HepG2 (cell line): ENCODE results near the gene PRKCB. TPM values are rescaled to one million over a fixed set of nuclear protein-coding genes. Genes with fewer than 3 reads are reported as not detected.

Experiments used
- ATAC-seq: fragments of 200-7000 bp; cut with Tn5 transposase; 3 replicates; pipeline ENCODE4 v1.9.1; 2020; ENCODE audit warnings: mild to moderate bottlenecking, moderate library complexity
- BruUV-seq: library from RNA; stranded (reverse); fragments of 400-500 nt; replicated peaks from 2 replicates; lab custom pipeline; 2021; lab: Mats Ljungman, UMichigan
- CTCF ChIA-PET: fragments of 300-600 bp; formaldehyde crosslinking; extraction: SDS; loops from one replicate; lab custom pipeline; 2021; ENCODE audit warnings: low total read pairs, inconsistent platforms, low intra/inter-chr PET ratio; lab: Yijun Ruan, JAX
- POLR2A ChIA-PET: fragments of 350-600 bp; sonication (Branson Sonifier 250); formaldehyde crosslinking; loops from one replicate; lab custom pipeline; 2020; ENCODE audit warnings: antibody characterized with exemption, inconsistent platforms; lab: Yijun Ruan, JAX
- DNase-seq: peaks from one replicate; pipeline ENCODE4 v3.0.0-alpha.2; 2015; ENCODE audit warnings: low spot score
- FAIRE-seq: peaks from 3 replicates; lab custom pipeline; 2011; peaks lifted over from hg19 to GRCh38; lab: Jason Lieb, UNC
- H2AFZ ChIP-seq: one replicate; pipeline ENCODE4 v1.6.1; 2011; ENCODE audit warnings: low read length, inconsistent platforms
- H3K27ac ChIP-seq: fragments of 300-600 bp; 3 replicates; pipeline ENCODE4 v1.8.0; 2011; ENCODE audit warnings: mixed run types, mild to moderate bottlenecking, mixed read lengths, low read length, inconsistent platforms; ENCODE audit not compliant: insufficient read depth; ENCODE audit errors: extremely low read length
- H3K27me3 ChIP-seq, 2 experiments: fragments of 200-600 bp in 1 of 2; 2 replicates in 1 of 2; 3 replicates in 1 of 2; pipeline versions ENCODE4 v1.6.0 to v1.8.0; 2011; ENCODE audit warnings: low read length in 2 of 2, mild to moderate bottlenecking in 2 of 2, moderate library complexity in 2 of 2, inconsistent platforms in 1 of 2; ENCODE audit not compliant: insufficient read depth in 2 of 2, control insufficient read depth in 1 of 2
- H3K36me3 ChIP-seq, 2 experiments: fragments of 200-600 bp in 1 of 2; replicated peaks in 1 of 2; 2 replicates in 1 of 2; 3 replicates in 1 of 2; pipeline versions ENCODE4 v1.5.1 to v1.8.0; 2011; ENCODE audit warnings: low read length in 2 of 2, inconsistent platforms in 1 of 2; ENCODE audit not compliant: insufficient read depth in 2 of 2, control insufficient read depth in 1 of 2
- H3K4me1 ChIP-seq: 2 replicates; pipeline ENCODE4 v1.5.1; 2012; ENCODE audit warnings: low read length, inconsistent platforms; ENCODE audit not compliant: insufficient read depth
- H3K4me2 ChIP-seq: 2 replicates; pipeline ENCODE4 v1.6.0; 2011; ENCODE audit warnings: low read depth, low read length, inconsistent platforms
- H3K4me3 ChIP-seq, 3 experiments: fragments of 200-600 bp in 1 of 3; sonication (generic), shearing (Covaris generic) in 1 of 3; replicated peaks in 1 of 3; 2 replicates each; pipeline ENCODE4 v1.5.1; 2011 to 2016; ENCODE audit warnings: low read length in 3 of 3, inconsistent platforms in 2 of 3, low read depth in 2 of 3, mild to moderate bottlenecking in 2 of 3, control low read depth in 1 of 3, mixed read lengths in 1 of 3; ENCODE audit not compliant: insufficient read depth in 1 of 3
- H3K79me2 ChIP-seq: one replicate; pipeline ENCODE4 v1.6.1; 2011; ENCODE audit warnings: low read length, inconsistent platforms; ENCODE audit not compliant: insufficient read depth
- H3K9ac ChIP-seq: 2 replicates; pipeline ENCODE4 v1.6.0; 2011; ENCODE audit warnings: mild to moderate bottlenecking, low read depth, low read length, inconsistent platforms; ENCODE audit not compliant: insufficient read depth
- H3K9me3 ChIP-seq: 2 replicates; pipeline ENCODE4 v1.5.1; 2012; ENCODE audit warnings: mild to moderate bottlenecking, low read length
- H4K20me1 ChIP-seq: 2 replicates; pipeline ENCODE4 v1.6.0; 2011; ENCODE audit warnings: inconsistent platforms, mild to moderate bottlenecking, low read length, moderate library complexity; ENCODE audit not compliant: insufficient read depth
- CEBPB ChIP-seq: IDR thresholded peaks from 2 replicates; pipeline ENCODE4 v1.6.1; 2011; ENCODE audit warnings: low read depth, low read length, improper control_type of control experiment, borderline replicate concordance
- CREB3 ChIP-seq: sonication (generic); formaldehyde crosslinking; IDR thresholded peaks from 2 replicates; pipeline ENCODE4 v1.5.0; 2020; ENCODE audit warnings: missing genetic modification reagents
- CTCF ChIP-seq: sonication (generic); formaldehyde crosslinking; IDR thresholded peaks from 2 replicates; pipeline ENCODE4 v1.5.0; 2020; ENCODE audit warnings: mild to moderate bottlenecking, missing genetic modification reagents, moderate library complexity
- GFI1 ChIP-seq: sonication (generic); formaldehyde crosslinking; IDR thresholded peaks from 2 replicates; pipeline ENCODE4 v1.5.0; 2020; ENCODE audit warnings: missing genetic modification reagents, mild to moderate bottlenecking, borderline replicate concordance
- HNF4A ChIP-seq: sonication (generic); formaldehyde crosslinking; IDR thresholded peaks from 2 replicates; pipeline ENCODE4 v1.4.0; 2020; ENCODE audit warnings: missing genetic modification reagents
- KAT7 ChIP-seq: IDR thresholded peaks from 2 replicates; pipeline ENCODE4 v1.6.1; 2018; ENCODE audit warnings: borderline replicate concordance, missing compliant biosample characterization
- MZF1 ChIP-seq: sonication (generic); formaldehyde crosslinking; IDR thresholded peaks from 2 replicates; pipeline ENCODE4 v1.8.1; 2023; ENCODE audit warnings: mild to moderate bottlenecking, missing genetic modification reagents, borderline replicate concordance
- PHB2 ChIP-seq: fragments of 450-650 bp; IDR thresholded peaks from 2 replicates; pipeline ENCODE4 v1.6.1; 2018; ENCODE audit not compliant: partially characterized antibody
- SP2 ChIP-seq: sonication (generic); formaldehyde crosslinking; IDR thresholded peaks from 2 replicates; pipeline ENCODE4 v1.5.1; 2020; ENCODE audit warnings: mild to moderate bottlenecking, missing genetic modification reagents
- TFDP2 ChIP-seq: sonication (generic); formaldehyde crosslinking; IDR thresholded peaks from 2 replicates; pipeline ENCODE4 v1.4.0; 2020; ENCODE audit warnings: missing genetic modification reagents
- ZNF468 ChIP-seq: sonication (generic); formaldehyde crosslinking; IDR thresholded peaks from 2 replicates; pipeline ENCODE4 v1.8.0; 2022; ENCODE audit warnings: mild to moderate bottlenecking, moderate library complexity, missing genetic modification reagents
- ZNF530 ChIP-seq: sonication (generic); formaldehyde crosslinking; IDR thresholded peaks from 2 replicates; pipeline ENCODE4 v1.5.0; 2020; ENCODE audit warnings: low read depth, mild to moderate bottlenecking, missing genetic modification reagents
- ZNF614 ChIP-seq: IDR thresholded peaks from 2 replicates; pipeline ENCODE4 v1.6.1; 2018; ENCODE audit warnings: missing biosample characterization, missing genetic modification reagents, inconsistent platforms, borderline replicate concordance
- ZSCAN22 ChIP-seq: sonication (generic); formaldehyde crosslinking; IDR thresholded peaks from 2 replicates; pipeline ENCODE4 v1.4.0; 2020; ENCODE audit warnings: mild to moderate bottlenecking, missing genetic modification reagents
- ZSCAN30 ChIP-seq: sonication (generic); formaldehyde crosslinking; IDR thresholded peaks from 2 replicates; pipeline ENCODE4 v1.5.0; 2020; ENCODE audit warnings: mild to moderate bottlenecking, missing genetic modification reagents
- whole genome bisulfite sequencing: methylation state at CpG from one replicate; pipeline ENCODE4 v1.1.6; 2017; ENCODE audit warnings: low lambda C conversion rate; 5-methylcytosine and 5-hydroxymethylcytosine counted together
- in situ Hi-C: cut with HindIII; loops from 2 replicates; pipeline ENCODE4 v1.10.0; 2017; ENCODE audit warnings: low pct_unique_long_range_greater_than_20kb; ENCODE audit not compliant: extremely low pct_ligation_motif_present
- intact Hi-C: fragments of 100-400 bp; cut with micrococcal nuclease; formaldehyde crosslinking; loops from one replicate; pipeline ENCODE4 v1.10.0; 2022; ENCODE audit not compliant: unreplicated experiment
- polyA plus RNA-seq, 8 experiments: library from polyadenylated mRNA; depleted of rRNA in 3 of 8; stranded (reverse) in 7 of 8; unstranded in 1 of 8; fragments of >200 nt; fragmentation: Illumina TruSeq in 4 of 8; extraction: Trizol in 4 of 8; gene quantifications; 2 replicates each; pipeline versions ENCODE4 v1.2.1 to v1.2.3, GENCODE V29; 2011 to 2016; ENCODE audit warnings: low read depth in 4 of 8, missing spikeins in 1 of 8, mixed read lengths in 1 of 8; ENCODE audit not compliant: insufficient read depth in 1 of 8
- total RNA-seq, 5 experiments: library from RNA; depleted of rRNA; stranded (reverse); fragments of >200 nt; fragmentation: Illumina TruSeq; extraction: Trizol; gene quantifications; 2 replicates each; pipeline ENCODE4 v1.2.3, GENCODE V29; 2016; ENCODE audit warnings: low read depth in 1 of 5

The PRKCB gene
- total and polyA plus RNA-seq, 2 of the 13 experiments (the other 11 are each of a cell fraction or from before 2014, with no cell fraction given): 0.01 TPM; not detected in 1

DNA sequence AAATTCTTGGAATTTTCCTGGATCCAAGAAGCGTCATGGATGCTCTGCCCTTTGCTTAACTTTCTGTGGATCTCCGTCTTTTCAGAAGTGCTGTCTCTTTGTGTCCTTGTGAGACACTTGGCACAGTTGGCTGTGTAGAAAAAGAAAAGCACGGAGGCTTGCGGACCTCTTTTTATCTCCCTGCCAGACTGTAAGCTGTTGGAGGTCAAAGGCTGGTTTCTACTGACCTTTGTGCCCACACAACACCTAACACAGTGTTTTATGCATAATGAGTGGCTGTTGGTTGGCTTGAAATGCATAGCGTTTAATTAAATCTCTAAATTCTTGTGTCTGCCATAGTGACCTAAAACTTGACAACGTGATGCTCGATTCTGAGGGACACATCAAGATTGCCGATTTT, 344.7 kb downstream of the PRKCB start:
- Histone ChIP-seq H3K36me3 (no peaks in the 10 kb centered on the region), H3K9ac (no peak overlapping the region), H3K79me2 (no peaks in the 10 kb centered on the region), H3K27ac (no peak overlapping the region), H3K4me2 (no peak overlapping the region), H3K4me1 (no peaks in the 10 kb centered on the region), H4K20me1 (no peaks in the 10 kb centered on the region), H3K4me3 (no peak overlapping the region), H3K27me3 (peaks cover 0 to 3% of the 10 kb centered on the region in 2 experiments; a peak in 2 of 5 replicates), H2AFZ (no peak overlapping the region), H3K9me3 (no peaks in the 10 kb centered on the region)
- no TSS peak for BruUV-seq
- ATAC-seq (no peak), DNase-seq (no peak), FAIRE-seq (no peak)
- 2% methylated on average over 8 of the region's 8 CpGs for WGBS
- in situ Hi-C loops: no loop called here
- ChIA-PET CTCF (no interaction called here), POLR2A (no interaction called here)
- intact Hi-C loops: no loop called here
- peak; percentile 9; the same call in 1 of the 2 replicates for TF ChIP-seq HNF4A
- TF ChIP-seq ZNF614 (CRISPR knock-in tag): no peak
- TF ChIP-seq ZSCAN22 (CRISPR knock-in tag): no peak

DNA sequence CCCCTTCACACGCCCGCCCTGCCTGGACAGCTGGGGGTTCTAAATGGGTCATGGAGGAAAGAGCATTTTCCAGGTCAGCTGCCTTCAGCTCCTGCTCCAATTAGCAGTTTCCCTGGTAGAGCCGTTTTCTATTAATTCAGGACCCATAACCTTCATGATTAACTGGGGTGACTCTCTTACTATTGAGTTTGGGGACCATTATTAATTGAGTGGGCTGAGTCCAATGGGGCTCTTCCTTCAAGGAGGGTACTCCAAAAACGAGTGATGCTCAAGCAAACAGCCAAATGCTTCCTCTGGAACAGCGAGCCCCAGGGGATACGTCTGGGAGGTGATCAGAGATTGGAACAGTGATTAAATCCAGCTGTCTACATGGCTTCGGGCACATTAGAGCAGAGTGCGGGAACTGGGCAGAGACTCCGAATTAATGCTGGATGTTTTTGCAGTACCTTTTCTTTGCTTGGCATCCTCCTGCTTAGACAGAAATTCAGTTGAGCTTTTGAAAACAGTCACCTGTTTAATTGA, 352.3 kb downstream of the PRKCB start:
- no peak for FAIRE-seq
- WGBS: 23% methylated on average over 9 of the region's 9 CpGs
- no peak overlapping the region for H3K4me3 ChIP-seq
- no TSS peak for BruUV-seq
- H3K79me2 ChIP-seq: no peaks in the 10 kb centered on the region
- no peak for TF ChIP-seq MZF1 (CRISPR knock-in tag)
- TF ChIP-seq CEBPB: no peak
- TF ChIP-seq CTCF (CRISPR knock-in tag): no peak
- no peak for TF ChIP-seq TFDP2 (CRISPR knock-in tag)
- no peak for TF ChIP-seq ZSCAN30
- no peak for TF ChIP-seq CREB3
- no peak for TF ChIP-seq GFI1 (CRISPR knock-in tag)
- no peak for TF ChIP-seq PHB2
- no peak for TF ChIP-seq SP2
- no peak for TF ChIP-seq ZNF530 (CRISPR knock-in tag)
- TF ChIP-seq KAT7 (CRISPR knock-in tag): no peak
- TF ChIP-seq ZNF468 (CRISPR knock-in tag): no peak
- ChIA-PET POLR2A (no interaction called here), CTCF (no interaction called here)
- DNase-seq: no peak
- H3K9ac ChIP-seq: no peak overlapping the region
- H3K4me1 ChIP-seq: no peaks in the 10 kb centered on the region
- no peak overlapping the region for H3K4me2 ChIP-seq
- in situ Hi-C loops (no loop called here), intact Hi-C loops (no loop called here)
- ATAC-seq: no peak
- no peaks in the 10 kb centered on the region for H3K36me3 ChIP-seq
- H2AFZ ChIP-seq: no peak overlapping the region
- H3K27ac ChIP-seq: no peak overlapping the region
- no peaks in the 10 kb centered on the region for H4K20me1 ChIP-seq
- H3K9me3 ChIP-seq: no peaks in the 10 kb centered on the region
- 0 out of 5 replicates have a peak, but pooled peaks cover 0 to 2% of the 10 kb centered on the region in 2 experiments for H3K27me3 ChIP-seq
